Endothelial cell of umbilical vein (primary cell): ENCODE data around the gene SIRT5.

Experiments
- EZH2 ChIP-seq: IDR thresholded peaks from 2 replicates; pipeline ENCODE4 v1.6.1; 2012; ENCODE audit warnings: borderline replicate concordance, low read depth, mild to moderate bottlenecking, moderate library complexity, low read length, inconsistent platforms; ENCODE audit not compliant: severe bottlenecking
- FOS ChIP-seq: IDR thresholded peaks from 2 replicates; pipeline ENCODE4 v1.6.1; 2011; ENCODE audit warnings: mild to moderate bottlenecking, low read length, moderate library complexity, borderline replicate concordance; ENCODE audit not compliant: insufficient read depth
- GATA2 ChIP-seq: IDR thresholded peaks from 2 replicates; pipeline ENCODE4 v1.7.0; 2011; ENCODE audit warnings: low read depth, mild to moderate bottlenecking, moderate library complexity, mixed read lengths, low read length; ENCODE audit not compliant: insufficient read length, insufficient read depth
- JUN ChIP-seq: IDR thresholded peaks from 2 replicates; pipeline ENCODE4 v1.6.1; 2011; ENCODE audit warnings: borderline replicate concordance, low read depth; ENCODE audit not compliant: insufficient read length, insufficient read depth
- MAX ChIP-seq: IDR thresholded peaks from 2 replicates; pipeline ENCODE4 v1.6.1; 2011; ENCODE audit not compliant: insufficient read depth, insufficient read length
- MYC ChIP-seq: IDR thresholded peaks from one replicate; pipeline ENCODE4 v1.6.1; 2011; ENCODE audit warnings: mild to moderate bottlenecking, low read depth, low read length
- POLR2A ChIP-seq: IDR thresholded peaks from 2 replicates; pipeline ENCODE4 v1.6.1; 2012; ENCODE audit warnings: low read depth, mild to moderate bottlenecking, control low read depth, low read length
- POLR2AphosphoS5 ChIP-seq: IDR thresholded peaks from 2 replicates; pipeline ENCODE4 v1.6.1; 2012; ENCODE audit warnings: low read depth, mild to moderate bottlenecking, control low read depth, low read length, moderate library complexity; ENCODE audit not compliant: insufficient read depth
- TF ChIP-seq, protein P1 (sequence below), 2 donors: IDR thresholded peaks; 1 replicate in 1 of 2; 2 replicates in 1 of 2; pipeline ENCODE4 v1.5.1; 2011; ENCODE audit warnings: low read length in 2 of 2, mild to moderate bottlenecking in 2 of 2, moderate library complexity in 2 of 2, control low read depth in 1 of 2, inconsistent platforms in 1 of 2, low read depth in 1 of 2; ENCODE audit not compliant: insufficient read depth in 1 of 2; ENCODE audit errors: extremely low read depth in 1 of 2

DNA sequence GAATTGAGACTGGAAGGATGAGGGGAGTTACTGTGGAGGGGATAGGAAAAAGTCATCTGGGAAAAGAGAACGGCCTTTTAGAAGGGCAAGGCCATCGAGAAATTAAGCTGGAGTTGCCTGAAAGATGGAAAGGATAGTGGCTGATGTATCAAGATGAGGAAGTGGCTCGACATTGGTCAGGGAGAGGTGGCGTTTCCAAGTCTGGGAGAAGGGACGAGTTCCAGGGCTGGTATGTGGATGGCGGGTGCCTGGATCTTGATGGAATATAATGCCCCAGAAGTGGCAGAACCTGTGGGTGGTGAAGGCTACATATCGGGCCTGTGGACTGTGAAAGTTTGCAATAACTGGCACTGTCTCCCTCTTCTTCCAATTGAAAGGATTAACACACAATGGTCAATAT lies 2.2 kb upstream of the SIRT5 start:
- TF ChIP-seq EZH2, result no peak
- TF ChIP-seq, protein P1, sequence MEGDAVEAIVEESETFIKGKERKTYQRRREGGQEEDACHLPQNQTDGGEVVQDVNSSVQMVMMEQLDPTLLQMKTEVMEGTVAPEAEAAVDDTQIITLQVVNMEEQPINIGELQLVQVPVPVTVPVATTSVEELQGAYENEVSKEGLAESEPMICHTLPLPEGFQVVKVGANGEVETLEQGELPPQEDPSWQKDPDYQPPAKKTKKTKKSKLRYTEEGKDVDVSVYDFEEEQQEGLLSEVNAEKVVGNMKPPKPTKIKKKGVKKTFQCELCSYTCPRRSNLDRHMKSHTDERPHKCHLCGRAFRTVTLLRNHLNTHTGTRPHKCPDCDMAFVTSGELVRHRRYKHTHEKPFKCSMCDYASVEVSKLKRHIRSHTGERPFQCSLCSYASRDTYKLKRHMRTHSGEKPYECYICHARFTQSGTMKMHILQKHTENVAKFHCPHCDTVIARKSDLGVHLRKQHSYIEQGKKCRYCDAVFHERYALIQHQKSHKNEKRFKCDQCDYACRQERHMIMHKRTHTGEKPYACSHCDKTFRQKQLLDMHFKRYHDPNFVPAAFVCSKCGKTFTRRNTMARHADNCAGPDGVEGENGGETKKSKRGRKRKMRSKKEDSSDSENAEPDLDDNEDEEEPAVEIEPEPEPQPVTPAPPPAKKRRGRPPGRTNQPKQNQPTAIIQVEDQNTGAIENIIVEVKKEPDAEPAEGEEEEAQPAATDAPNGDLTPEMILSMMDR (IDR thresholded peaks at IDR 0.05; ENCODE audit: extremely low read depth in 1 of 2, insufficient read depth in 1 of 2, low read depth in 1 of 2, low read length in 2 of 2), result no peak
- TF ChIP-seq MAX, result no peak
- TF ChIP-seq GATA2, result no peak
- TF ChIP-seq POLR2A, result no peak
- TF ChIP-seq MYC, result no peak
- no peak for TF ChIP-seq POLR2AphosphoS5
- TF ChIP-seq FOS, result no peak
- no peak for TF ChIP-seq JUN
